ENCODE data around the gene PTGES2. TPM values are rescaled to one million over a fixed set of nuclear protein-coding genes. Genes with fewer than 3 reads are reported as not detected.

PTGES2 gene
- total RNA-seq, 4 donors from 2014 or later, result 80.0 to 112 (median 88.4) TPM

DNA sequence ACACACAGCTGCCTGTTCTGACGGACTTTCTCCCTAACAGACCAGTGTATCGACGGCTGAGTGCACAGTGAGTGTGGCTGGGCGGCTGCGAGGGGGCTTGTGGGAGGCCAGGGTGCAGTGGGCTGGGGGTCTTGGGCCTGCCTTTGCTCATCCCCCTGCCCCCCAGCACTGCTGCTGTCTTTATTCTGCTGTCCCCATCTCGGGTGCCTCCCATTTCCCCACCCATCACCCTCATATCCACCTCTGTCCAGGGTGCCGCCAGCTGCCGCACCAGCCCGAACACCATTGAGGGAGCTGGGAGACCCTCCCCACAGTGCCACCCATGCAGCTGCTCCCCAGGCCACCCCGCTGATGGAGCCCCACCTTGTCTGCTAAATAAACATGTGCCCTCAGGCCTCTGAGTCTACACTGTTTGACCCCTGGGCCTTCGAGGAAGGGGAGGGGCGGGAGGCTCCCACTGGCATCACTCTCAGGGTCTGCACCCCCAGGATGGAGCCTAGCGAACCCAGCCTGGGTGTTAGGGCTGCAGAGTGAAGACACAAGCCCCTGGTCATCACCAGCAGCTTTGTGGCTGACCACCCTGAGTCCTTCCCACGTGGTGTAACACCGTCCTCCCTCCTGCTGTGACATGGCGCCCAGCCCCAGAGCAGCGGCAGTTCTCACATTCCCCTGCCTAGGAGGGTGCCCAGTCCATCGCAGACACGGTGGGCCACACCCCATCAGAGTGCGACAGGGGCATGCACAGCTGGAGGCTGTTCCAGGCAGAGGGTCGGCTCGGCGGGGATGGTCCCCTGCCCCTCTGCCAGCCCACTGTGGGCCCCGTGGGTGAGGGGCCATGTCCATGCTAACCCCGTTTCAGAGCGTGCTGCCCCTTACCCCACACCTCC lies 25.8 kb upstream of the PTGES2 start:
- no peaks in the 10 kb centered on the region for H3K36me3 ChIP-seq
- intact Hi-C loops (cut with DNase I), result no loop called here
- TF ChIP-seq, protein P1, sequence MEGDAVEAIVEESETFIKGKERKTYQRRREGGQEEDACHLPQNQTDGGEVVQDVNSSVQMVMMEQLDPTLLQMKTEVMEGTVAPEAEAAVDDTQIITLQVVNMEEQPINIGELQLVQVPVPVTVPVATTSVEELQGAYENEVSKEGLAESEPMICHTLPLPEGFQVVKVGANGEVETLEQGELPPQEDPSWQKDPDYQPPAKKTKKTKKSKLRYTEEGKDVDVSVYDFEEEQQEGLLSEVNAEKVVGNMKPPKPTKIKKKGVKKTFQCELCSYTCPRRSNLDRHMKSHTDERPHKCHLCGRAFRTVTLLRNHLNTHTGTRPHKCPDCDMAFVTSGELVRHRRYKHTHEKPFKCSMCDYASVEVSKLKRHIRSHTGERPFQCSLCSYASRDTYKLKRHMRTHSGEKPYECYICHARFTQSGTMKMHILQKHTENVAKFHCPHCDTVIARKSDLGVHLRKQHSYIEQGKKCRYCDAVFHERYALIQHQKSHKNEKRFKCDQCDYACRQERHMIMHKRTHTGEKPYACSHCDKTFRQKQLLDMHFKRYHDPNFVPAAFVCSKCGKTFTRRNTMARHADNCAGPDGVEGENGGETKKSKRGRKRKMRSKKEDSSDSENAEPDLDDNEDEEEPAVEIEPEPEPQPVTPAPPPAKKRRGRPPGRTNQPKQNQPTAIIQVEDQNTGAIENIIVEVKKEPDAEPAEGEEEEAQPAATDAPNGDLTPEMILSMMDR (IDR thresholded peaks at IDR 0.05), result no peak
- H3K27ac ChIP-seq, result no peak overlapping the region
- 88 to 89% methylated on average over 10 to 11 of the region's 26 CpGs for whole genome bisulfite sequencing, 2 donors
- H3K4me3 ChIP-seq (replicated peaks in 1 of 3), result no peak overlapping the region
- no peaks in the 10 kb centered on the region for H3K27me3 ChIP-seq
- H3K4me1 ChIP-seq, result peaks cover 9 to 18% of the 10 kb centered on the region in 2 donors
- no peak for DNase-seq
- no peaks in the 10 kb centered on the region for H3K9me3 ChIP-seq

DNA sequence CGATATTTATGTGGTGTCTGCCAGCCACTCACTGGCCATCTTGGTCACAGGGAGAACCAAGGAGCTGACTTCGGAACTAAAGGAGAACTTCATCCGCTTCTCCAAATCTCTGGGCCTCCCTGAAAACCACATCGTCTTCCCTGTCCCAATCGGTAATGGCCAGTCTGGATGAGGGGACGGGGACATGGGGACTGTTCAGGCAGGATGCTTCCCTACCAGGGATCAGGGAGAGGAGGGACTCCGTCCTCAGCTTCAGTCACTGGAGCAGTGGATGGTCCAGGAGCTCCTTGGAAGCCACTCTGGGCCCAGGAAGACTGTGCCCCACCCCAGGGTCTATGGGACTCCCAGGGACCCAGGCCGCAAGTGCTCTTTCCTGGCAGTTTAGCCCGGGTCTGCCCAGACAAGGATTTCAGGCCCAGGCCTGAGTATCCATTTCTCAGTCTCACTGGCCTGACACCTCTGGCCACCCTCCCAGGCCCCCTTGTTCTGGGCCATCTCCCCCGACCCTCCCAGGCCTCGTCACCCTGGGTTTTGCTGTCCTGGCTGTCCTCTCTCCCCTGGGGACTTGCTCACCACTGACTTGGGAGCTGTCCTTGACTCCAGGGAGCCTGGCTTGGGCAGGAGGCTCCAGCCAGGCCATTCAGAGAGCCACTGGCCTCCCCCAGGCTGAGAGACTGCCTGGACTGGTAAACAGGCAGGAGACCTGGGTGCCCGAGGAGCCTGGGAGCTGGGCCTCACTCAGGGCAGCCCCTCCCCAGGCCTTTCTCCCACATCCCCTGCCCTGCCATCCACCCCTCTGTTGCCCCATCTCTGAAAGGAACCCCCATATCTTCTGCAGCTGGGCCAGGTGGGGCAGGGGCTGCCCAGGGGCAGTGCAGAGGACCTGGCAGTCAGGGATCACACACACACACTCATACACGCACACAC lies 24.9 kb upstream of the PTGES2 start:
- Histone ChIP-seq H3K4me1 (peaks cover 9 to 19% of the 10 kb centered on the region in 2 donors), H3K4me3 (replicated peaks in 1 of 3) (no peak overlapping the region), H3K27me3 (no peaks in the 10 kb centered on the region), H3K9me3 (no peaks in the 10 kb centered on the region), H3K27ac (no peak overlapping the region), H3K36me3 (no peaks in the 10 kb centered on the region)
- no peak for DNase-seq
- intact Hi-C loops (cut with DNase I), result no loop called here
- WGBS, 2 donors, result 92 to 93% methylated on average over 11 of the region's 13 CpGs
- no peak for TF ChIP-seq POLR2A (IDR thresholded peaks at IDR 0.05)
- TF ChIP-seq, protein P1 (IDR thresholded peaks at IDR 0.05), result no peak

DNA sequence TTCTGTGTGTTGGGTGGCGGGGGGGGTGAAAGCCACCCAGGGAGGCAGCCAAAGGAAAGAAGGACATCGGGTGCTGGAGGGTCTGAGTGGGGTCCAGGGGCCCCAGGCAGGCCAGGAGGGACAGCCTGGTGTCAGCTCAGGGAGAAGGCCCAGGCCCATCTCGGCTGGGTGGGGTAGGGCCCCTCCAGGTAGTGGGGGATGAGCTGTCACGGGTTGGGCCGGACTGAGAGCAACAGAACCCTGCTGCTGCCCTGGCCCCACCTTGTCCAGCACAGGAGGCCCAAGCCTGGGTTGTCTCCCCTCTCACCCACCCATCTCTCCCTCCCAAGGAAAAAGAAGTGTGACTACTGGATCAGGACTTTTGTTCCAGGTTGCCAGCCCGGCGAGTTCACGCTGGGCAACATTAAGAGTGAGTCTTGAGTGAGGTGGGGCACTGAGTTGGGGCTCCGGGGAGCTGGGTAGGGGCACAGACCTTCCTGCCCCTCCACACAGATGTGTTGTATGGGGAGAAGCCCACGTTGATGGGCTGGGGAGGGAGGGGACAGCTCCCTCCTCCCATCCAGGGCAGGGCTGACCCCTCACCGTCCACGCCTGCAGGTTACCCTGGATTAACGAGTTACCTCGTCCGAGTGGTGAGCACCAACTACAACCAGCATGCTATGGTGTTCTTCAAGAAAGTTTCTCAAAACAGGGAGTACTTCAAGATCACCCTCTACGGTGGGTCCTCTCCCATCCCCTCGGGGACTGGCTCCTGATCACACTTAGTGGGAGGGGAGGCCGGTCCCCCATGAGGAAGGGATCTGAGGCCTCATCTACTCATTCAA lies 24.0 kb upstream of the PTGES2 start:
- H3K4me3 ChIP-seq (replicated peaks in 1 of 3), result no peak overlapping the region

DNA sequence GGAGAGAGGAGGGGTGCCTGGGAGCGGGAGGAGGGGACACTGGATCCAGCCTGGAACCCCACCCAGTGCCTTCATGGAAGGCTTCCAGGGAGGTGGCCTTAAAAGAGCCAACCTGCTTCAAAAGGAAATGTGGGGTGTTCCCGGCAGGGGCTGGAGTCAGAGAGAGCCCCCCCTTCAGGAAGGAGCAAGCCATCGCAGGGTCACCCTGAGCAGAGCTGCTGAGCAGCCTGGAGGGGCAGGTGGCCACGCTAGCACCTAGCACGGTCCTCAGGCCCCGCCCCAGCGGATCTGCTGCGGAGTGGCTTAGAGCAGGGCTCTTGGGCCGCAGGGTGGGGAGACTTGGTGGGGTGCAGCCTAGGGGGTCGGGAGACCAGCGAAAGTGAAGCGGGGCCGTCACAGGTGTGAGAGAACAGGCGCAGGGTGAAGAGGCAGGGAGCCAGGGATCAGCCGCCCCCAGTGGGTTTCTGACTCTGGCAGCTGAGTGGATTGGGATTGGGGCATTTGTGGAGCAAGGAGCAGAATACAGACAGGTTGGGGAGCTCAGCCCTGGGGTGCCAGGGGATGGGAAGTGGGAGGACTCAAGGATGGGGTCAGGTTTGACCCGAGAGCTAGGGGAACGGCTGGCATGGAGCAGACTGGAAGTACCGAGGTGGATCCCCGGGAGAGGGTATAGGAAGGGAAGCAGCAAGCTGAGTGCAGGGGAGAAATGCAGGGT lies 23.2 kb upstream of the PTGES2 start:
- WGBS, 2 donors, result 70% methylated on average over 19 of the region's 19 CpGs
- no peak for DNase-seq
- no peaks in the 10 kb centered on the region for H3K27me3 ChIP-seq
- no peak overlapping the region for H3K4me3 ChIP-seq (replicated peaks in 1 of 3)
- H3K36me3 ChIP-seq, result no peaks in the 10 kb centered on the region
- intact Hi-C loops (cut with DNase I), result no loop called here
- H3K4me1 ChIP-seq, result peaks cover 13 to 28% of the 10 kb centered on the region in 2 donors
- H3K27ac ChIP-seq, result no peak overlapping the region
- no peaks in the 10 kb centered on the region for H3K9me3 ChIP-seq
- TF ChIP-seq, protein P1 (IDR thresholded peaks at IDR 0.05), result no peak
- no peak for TF ChIP-seq POLR2A (IDR thresholded peaks at IDR 0.05)

More for the DNA sequence above, 24.0 kb upstream of the PTGES2 start:
- WGBS, 2 donors, result 82 to 85% methylated on average over 10 to 15 of the region's 18 CpGs
- Histone ChIP-seq H3K9me3 (no peaks in the 10 kb centered on the region), H3K36me3 (no peaks in the 10 kb centered on the region), H3K27me3 (no peaks in the 10 kb centered on the region), H3K27ac (no peak overlapping the region), H3K4me1 (peaks cover 9 to 20% of the 10 kb centered on the region in 2 donors)
- intact Hi-C loops (cut with DNase I), result no loop called here
- no peak for DNase-seq
- no peak for TF ChIP-seq POLR2A (IDR thresholded peaks at IDR 0.05)
- TF ChIP-seq, protein P1 (IDR thresholded peaks at IDR 0.05), result no peak

Measured in thyroid gland (tissue), 4 donors.